HCT116 (cell line): ENCODE measurements around the gene SRGAP3. TPM values are rescaled to one million over a fixed set of nuclear protein-coding genes. Genes with fewer than 3 reads are reported as not detected.

Experiments
- ATAC-seq: fragments of 200-7000 bp; cut with Tn5 transposase; 2 replicates; pipeline ENCODE4 v1.9.1; 2020; ENCODE audit warnings: mild to moderate bottlenecking, moderate library complexity
- BruUV-seq: library from RNA; stranded (reverse); fragments of 400-500 nt; replicated peaks from 2 replicates; lab custom pipeline; 2021; lab: Mats Ljungman, UMichigan
- CTCF ChIA-PET: fragments of 300-600 bp; sonication (Branson Sonifier 250); formaldehyde crosslinking; loops from one replicate; lab custom pipeline; 2021; ENCODE audit warnings: antibody characterized with exemption; lab: Charles Lee
- POLR2A ChIA-PET: fragments of 300-600, 350-600 bp; sonication (Branson Sonifier 250); formaldehyde crosslinking; loops from one replicate; lab custom pipeline; 2021; ENCODE audit warnings: antibody characterized with exemption; lab: Charles Lee
- RAD21 ChIA-PET, 2 experiments: fragments of 300-600 bp; sonication (Branson Sonifier 250); formaldehyde crosslinking; loops; one replicate each; lab custom pipeline; 2023; ENCODE audit warnings: low total read pairs in 2 of 2; ENCODE audit not compliant: uncharacterized antibody in 2 of 2, unreplicated experiment in 2 of 2, low non-redundant PET in 1 of 2; lab: Charles Lee
- DNase-seq: peaks from one replicate; pipeline ENCODE4 v3.0.0-alpha.2; 2010; ENCODE audit warnings: low read depth, low spot score
- H2AFZ ChIP-seq: fragments of 200-600 bp; shearing (Covaris generic), sonication (generic); 2 replicates; pipeline ENCODE4 v1.6.1; 2017; ENCODE audit warnings: low read depth, mixed run types, mixed read lengths, antibody characterized with exemption, low read length; ENCODE audit not compliant: poor library complexity, severe bottlenecking
- H3K27ac ChIP-seq: 2 replicates; pipeline ENCODE4 v1.5.1; 2012; ENCODE audit warnings: low read depth, low read length
- H3K27me3 ChIP-seq: fragments of 200-600 bp; sonication (generic); 2 replicates; pipeline ENCODE4 v1.6.1; 2016; ENCODE audit warnings: mixed run types, low read length, mixed read lengths; ENCODE audit not compliant: insufficient read depth
- H3K36me3 ChIP-seq, 2 experiments: fragments of 200-500 bp in 1 of 2; fragments of 200-600 bp in 1 of 2; sonication (Bioruptor generic) in 1 of 2; sonication (generic) in 1 of 2; 2 replicates each; pipeline versions ENCODE4 v1.5.1 to v1.6.1; 2014 to 2016; ENCODE audit warnings: low read length in 2 of 2, inconsistent platforms in 1 of 2, mixed read lengths in 1 of 2, mixed run types in 1 of 2; ENCODE audit not compliant: insufficient read depth in 2 of 2, control insufficient read depth in 1 of 2
- H3K4me1 ChIP-seq, 2 experiments: fragments of 200-600 bp in 1 of 2; sonication (generic) in 1 of 2; 2 replicates each; pipeline versions ENCODE4 v1.5.1 to v1.6.1; 2012 to 2017; ENCODE audit warnings: low read length in 2 of 2, inconsistent platforms in 1 of 2, mild to moderate bottlenecking in 1 of 2, mixed read lengths in 1 of 2, mixed run types in 1 of 2, moderate library complexity in 1 of 2; ENCODE audit not compliant: insufficient read depth in 2 of 2, control insufficient read depth in 1 of 2
- H3K4me2 ChIP-seq: fragments of 200-600 bp; sonication (generic); 2 replicates; pipeline ENCODE4 v1.6.1; 2017; ENCODE audit warnings: mixed run types, low read length, mixed read lengths
- H3K4me3 ChIP-seq, 2 experiments: fragments of 200-600 bp in 1 of 2; sonication (generic) in 1 of 2; replicated peaks in 1 of 2; 2 replicates each; pipeline ENCODE4 v1.5.1; 2011 to 2016; ENCODE audit warnings: low read length in 2 of 2, control low read depth in 1 of 2, low read depth in 1 of 2, mild to moderate bottlenecking in 1 of 2, mixed read lengths in 1 of 2, mixed run types in 1 of 2
- H3K79me2 ChIP-seq: fragments of 200-600 bp; sonication (generic); 2 replicates; pipeline ENCODE4 v1.6.1; 2017; ENCODE audit warnings: mild to moderate bottlenecking, mixed run types, low read length, moderate library complexity, mixed read lengths; ENCODE audit not compliant: insufficient read depth
- H3K9ac ChIP-seq: fragments of 200-600 bp; sonication (generic); 2 replicates; pipeline ENCODE4 v1.6.1; 2016; ENCODE audit warnings: low read length, mixed read lengths
- H3K9me2 ChIP-seq: fragments of 200-600 bp; sonication (generic), shearing (Covaris generic); 2 replicates; pipeline ENCODE4 v1.6.1; 2017; ENCODE audit warnings: mixed run types, mild to moderate bottlenecking, moderate library complexity; ENCODE audit not compliant: insufficient read depth
- H3K9me3 ChIP-seq, 2 experiments: fragments of 200-500 bp in 1 of 2; fragments of 200-600 bp in 1 of 2; sonication (Bioruptor generic) in 1 of 2; sonication (generic) in 1 of 2; 2 replicates each; pipeline ENCODE4 v1.6.1; 2014 to 2017; ENCODE audit warnings: low read length in 2 of 2, mixed read lengths in 2 of 2, inconsistent platforms in 1 of 2, low read depth in 1 of 2, mild to moderate bottlenecking in 1 of 2, mixed run types in 1 of 2, moderate library complexity in 1 of 2; ENCODE audit not compliant: control insufficient read depth in 1 of 2, insufficient read depth in 1 of 2
- H4K20me1 ChIP-seq: fragments of 200-600 bp; sonication (generic), shearing (Covaris generic); 2 replicates; pipeline ENCODE4 v1.6.1; 2017; ENCODE audit warnings: mixed run types, mild to moderate bottlenecking, moderate library complexity; ENCODE audit not compliant: insufficient read depth
- ATF3 ChIP-seq: IDR thresholded peaks from 2 replicates; pipeline ENCODE4 v1.6.1; 2012
- CEBPB ChIP-seq: IDR thresholded peaks from 2 replicates; pipeline ENCODE4 v1.6.1; 2012; ENCODE audit warnings: low read depth
- CTCF ChIP-seq, 3 experiments: fragments of 200-600 bp in 1 of 3; sonication (generic) in 1 of 3; IDR thresholded peaks in 2 of 3; conservative IDR thresholded peaks in 1 of 3; 2 replicates each; pipeline ENCODE4 v1.5.1; 2012 to 2017; ENCODE audit warnings: low read depth in 2 of 3, low read length in 2 of 3, antibody characterized with exemption in 1 of 3, borderline replicate concordance in 1 of 3, control low read depth in 1 of 3, mild to moderate bottlenecking in 1 of 3, mixed read lengths in 1 of 3, mixed run types in 1 of 3, moderate library complexity in 1 of 3; ENCODE audit not compliant: insufficient read depth in 1 of 3
- EZH2 ChIP-seq: fragments of 200-600 bp; sonication (generic); IDR thresholded peaks from 2 replicates; pipeline ENCODE4 v1.6.1; 2017; ENCODE audit warnings: antibody characterized with exemption, mixed run types
- FOSL1 ChIP-seq: IDR thresholded peaks from 2 replicates; pipeline ENCODE4 v1.6.1; 2012; ENCODE audit warnings: low read depth
- JUND ChIP-seq: IDR thresholded peaks from 2 replicates; pipeline ENCODE4 v1.6.1; 2012
- POLR2A ChIP-seq: IDR thresholded peaks from 2 replicates; pipeline ENCODE4 v1.7.0; 2011; ENCODE audit warnings: borderline replicate concordance; ENCODE audit not compliant: insufficient read depth, insufficient read length; ENCODE audit errors: extremely low read depth
- POLR2AphosphoS5 ChIP-seq: IDR thresholded peaks from 2 replicates; pipeline ENCODE4 v1.6.1; 2011; ENCODE audit warnings: mild to moderate bottlenecking, low read depth, low read length, moderate library complexity
- RAD21 ChIP-seq: IDR thresholded peaks from 2 replicates; pipeline ENCODE4 v1.6.1; 2012; ENCODE audit warnings: low read depth, mild to moderate bottlenecking
- SP1 ChIP-seq: IDR thresholded peaks from 2 replicates; pipeline ENCODE4 v1.6.1; 2012; ENCODE audit warnings: low read depth
- TCF7L2 ChIP-seq: IDR thresholded peaks from 2 replicates; pipeline ENCODE4 v1.7.0; 2011; ENCODE audit warnings: borderline replicate concordance, inconsistent platforms; ENCODE audit not compliant: insufficient read depth, insufficient read length; ENCODE audit errors: extremely low read depth
- YY1 ChIP-seq: IDR thresholded peaks from 2 replicates; pipeline ENCODE4 v1.6.1; 2011; ENCODE audit warnings: low read length, low read depth, moderate library complexity, mild to moderate bottlenecking; ENCODE audit not compliant: insufficient replicate concordance; ENCODE audit errors: extremely low read depth
- ZBTB33 ChIP-seq: IDR thresholded peaks from 2 replicates; pipeline ENCODE4 v1.6.1; 2011; ENCODE audit warnings: mild to moderate bottlenecking, low read length, moderate library complexity; ENCODE audit not compliant: insufficient replicate concordance; ENCODE audit errors: extremely low read depth
- ZFX ChIP-seq: fragments of 450-650 bp; IDR thresholded peaks from 2 replicates; pipeline ENCODE4 v1.6.1; 2017
- ZNF274 ChIP-seq: fragments of 200-500 bp; sonication (Bioruptor generic); IDR thresholded peaks from 2 replicates; pipeline ENCODE4 v1.6.1; 2014; ENCODE audit warnings: mild to moderate bottlenecking, low read depth, low read length, inconsistent platforms
- intact Hi-C: fragments of 100-400 bp; cut with micrococcal nuclease; formaldehyde crosslinking; loops from 2 replicates; pipeline ENCODE4 v1.10.0; 2022
- total RNA-seq: library from RNA; stranded (reverse); gene quantifications from one replicate; pipeline ENCODE4 v1.2.1, GENCODE V29; 2021; ENCODE audit not compliant: unreplicated experiment

Gene SRGAP3
- total RNA-seq, 1 experiment from 2014 or later, result 8.3 TPM

- no peak for TF ChIP-seq CTCF (IDR thresholded peaks at IDR 0.05 in 2 of 3, conservative IDR thresholded peaks at IDR 0.05 in 1 of 3; ENCODE audit: borderline replicate concordance in 1 of 3, insufficient read depth in 1 of 3, low read depth in 2 of 3, low read length in 2 of 3)
Measured at GRCh38 chr3:9280451-9281219, 31.2 kb upstream of the SRGAP3 start (continued).

- no peaks in the 10 kb centered on the region for H3K27me3 ChIP-seq
- H3K27ac ChIP-seq, result no peak overlapping the region
- H3K36me3 ChIP-seq, result no peaks in the 10 kb centered on the region; a peak in 1 of 4 replicates
- H3K79me2 ChIP-seq, result no peaks in the 10 kb centered on the region
- ChIA-PET POLR2A (no interaction called here), CTCF (no interaction called here), RAD21 (no interaction called here)
- intact Hi-C loops, result no loop called here
- no peak overlapping the region for H3K4me2 ChIP-seq
- no peak overlapping the region for H3K4me3 ChIP-seq
- ATAC-seq (no peak), DNase-seq (no peak)
- H3K9me3 ChIP-seq, result no peaks in the 10 kb centered on the region
- no TSS peak for BruUV-seq
- no peaks in the 10 kb centered on the region for H3K9me2 ChIP-seq
- no peak overlapping the region for H3K9ac ChIP-seq
- H3K4me1 ChIP-seq, result peaks cover 2 to 5% of the 10 kb centered on the region in 2 experiments; a peak in 3 of 4 replicates
- H2AFZ ChIP-seq, result no peak overlapping the region
- no peaks in the 10 kb centered on the region for H4K20me1 ChIP-seq
- no peak for TF ChIP-seq POLR2AphosphoS5
- TF ChIP-seq TCF7L2, result no peak
- no peak for TF ChIP-seq YY1
- TF ChIP-seq ZNF274, result no peak
- no peak for TF ChIP-seq ZBTB33
- TF ChIP-seq JUND, result no peak
- no peak for TF ChIP-seq CTCF (IDR thresholded peaks at IDR 0.05 in 2 of 3, conservative IDR thresholded peaks at IDR 0.05 in 1 of 3; ENCODE audit: borderline replicate concordance in 1 of 3, insufficient read depth in 1 of 3, low read depth in 2 of 3, low read length in 2 of 3)
- TF ChIP-seq ZFX, result no peak
- no peak for TF ChIP-seq SP1
- no peak for TF ChIP-seq EZH2
- TF ChIP-seq ATF3, result no peak
- no peak for TF ChIP-seq POLR2A
- no peak for TF ChIP-seq RAD21
- no peak for TF ChIP-seq FOSL1
- TF ChIP-seq CEBPB, result no peak
Measured at GRCh38 chr3:9279966-9280365, 30.5 kb upstream of the SRGAP3 start.
